ENCODE data around the gene DNAAF2. TPM values are rescaled to one million over a fixed set of nuclear protein-coding genes. Genes with fewer than 3 reads are reported as not detected.

DNAAF2 gene
- polyA plus RNA-seq, 1 of the 3 experiments (the other 2 are of a cell fraction): 8.9 TPM

DNA sequence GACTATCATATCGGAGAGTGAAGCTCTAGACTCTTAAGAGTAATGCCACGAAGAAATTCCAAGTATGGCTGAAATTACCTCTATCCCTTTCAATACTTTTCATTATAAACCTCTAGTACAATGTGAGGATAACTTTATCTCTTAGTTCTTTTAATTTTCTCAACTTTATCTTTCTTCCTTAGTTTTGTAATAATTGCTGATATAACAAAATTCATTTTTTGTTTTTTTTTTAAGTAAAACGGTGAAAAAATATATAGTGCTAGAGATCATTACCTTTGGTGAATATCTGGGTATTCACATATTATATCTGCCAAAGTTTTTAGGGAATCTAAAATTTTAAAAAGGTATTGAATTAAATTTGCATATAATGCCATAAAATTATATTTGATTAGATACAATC lies 19.5 kb upstream of the DNAAF2 start:
- Histone ChIP-seq H3K9me3 (no peaks in the 10 kb centered on the region), H4K20me1 (ENCODE audit: insufficient read depth) (no peaks in the 10 kb centered on the region), H3K27me3 (ENCODE audit: insufficient read depth) (no peaks in the 10 kb centered on the region), H3K4me1 (ENCODE audit: control insufficient read depth in 1 of 2, insufficient read depth in 2 of 2, low read depth in 1 of 2, low read length in 1 of 2) (no peaks in the 10 kb centered on the region), H3K79me2 (ENCODE audit: insufficient read depth) (peaks cover 2% of the 10 kb centered on the region; the same call in 1 of the 2 replicates), H3K9ac (no peak overlapping the region), H3K4me2 (no peak overlapping the region), H3K4me3 (ENCODE audit: low read depth in 2 of 2, low read length in 1 of 2) (no peak overlapping the region), H3K9me2 (no peaks in the 10 kb centered on the region), H2AFZ (ENCODE audit: low read depth) (no peak overlapping the region), H3F3A (replicated peaks; ENCODE audit: insufficient read depth) (peaks cover 4% of the 10 kb centered on the region), H3K36me3 (replicated peaks in 1 of 2; ENCODE audit: control insufficient read depth in 1 of 2, insufficient read depth in 2 of 2, low read length in 1 of 2) (peaks cover 10 to 13% of the 10 kb centered on the region in 2 experiments), H3K27ac (ENCODE audit: low read depth in 2 of 2, low read length in 1 of 2) (no peak overlapping the region)
- WGBS (ENCODE audit: low lambda C conversion rate): 96% methylated on average over 3 of the region's 3 CpGs
- POLR2A ChIA-PET: no interaction called here
- no peak for TF ChIP-seq RXRA (IDR thresholded peaks at IDR 0.05; ENCODE audit: borderline replicate concordance, low read depth)
- TF ChIP-seq NFIC (IDR thresholded peaks at IDR 0.05; ENCODE audit: borderline replicate concordance): no peak
- no peak for TF ChIP-seq IRF3 (IDR thresholded peaks at IDR 0.05; ENCODE audit: low read depth, low read length)
- TF ChIP-seq JUND (IDR thresholded peaks at IDR 0.05): no peak
- TF ChIP-seq, protein P1, sequence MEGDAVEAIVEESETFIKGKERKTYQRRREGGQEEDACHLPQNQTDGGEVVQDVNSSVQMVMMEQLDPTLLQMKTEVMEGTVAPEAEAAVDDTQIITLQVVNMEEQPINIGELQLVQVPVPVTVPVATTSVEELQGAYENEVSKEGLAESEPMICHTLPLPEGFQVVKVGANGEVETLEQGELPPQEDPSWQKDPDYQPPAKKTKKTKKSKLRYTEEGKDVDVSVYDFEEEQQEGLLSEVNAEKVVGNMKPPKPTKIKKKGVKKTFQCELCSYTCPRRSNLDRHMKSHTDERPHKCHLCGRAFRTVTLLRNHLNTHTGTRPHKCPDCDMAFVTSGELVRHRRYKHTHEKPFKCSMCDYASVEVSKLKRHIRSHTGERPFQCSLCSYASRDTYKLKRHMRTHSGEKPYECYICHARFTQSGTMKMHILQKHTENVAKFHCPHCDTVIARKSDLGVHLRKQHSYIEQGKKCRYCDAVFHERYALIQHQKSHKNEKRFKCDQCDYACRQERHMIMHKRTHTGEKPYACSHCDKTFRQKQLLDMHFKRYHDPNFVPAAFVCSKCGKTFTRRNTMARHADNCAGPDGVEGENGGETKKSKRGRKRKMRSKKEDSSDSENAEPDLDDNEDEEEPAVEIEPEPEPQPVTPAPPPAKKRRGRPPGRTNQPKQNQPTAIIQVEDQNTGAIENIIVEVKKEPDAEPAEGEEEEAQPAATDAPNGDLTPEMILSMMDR (IDR thresholded peaks at IDR 0.05): no peak
- TF ChIP-seq FOSL2 (IDR thresholded peaks at IDR 0.05; ENCODE audit: borderline replicate concordance, low read depth): no peak
- no peak for TF ChIP-seq NRF1 (IDR thresholded peaks at IDR 0.05; ENCODE audit: low read depth, low read length)
- no peak for TF ChIP-seq SMC3 (IDR thresholded peaks at IDR 0.05; ENCODE audit: low read depth, low read length)
- CTCF ChIA-PET: interaction anchor here (0.6 to 1.2 kb wide), 2 partner anchors 12 to 67 kb away, joined by 3 read pairs; no protein-coding TSS in a partner anchor
- DNase-seq: no peak

- CTCF ChIA-PET: no interaction called here
- H3K9me2 ChIP-seq: no peaks in the 10 kb centered on the region
- H3K27me3 ChIP-seq (ENCODE audit: insufficient read depth): no peaks in the 10 kb centered on the region
- H3F3A ChIP-seq (replicated peaks; ENCODE audit: insufficient read depth): peaks cover 4% of the 10 kb centered on the region
- peaks cover 9% of the 10 kb centered on the region; the same call in 1 of the 2 replicates for H3K79me2 ChIP-seq (ENCODE audit: insufficient read depth)
- H3K4me2 ChIP-seq: no peak overlapping the region
- no peak overlapping the region for H2AFZ ChIP-seq (ENCODE audit: low read depth)
- no peak overlapping the region for H3K4me3 ChIP-seq (ENCODE audit: low read depth in 2 of 2, low read length in 1 of 2)
- H3K9ac ChIP-seq: no peak overlapping the region
- TF ChIP-seq TAF1 (IDR thresholded peaks at IDR 0.05; ENCODE audit: borderline replicate concordance, low read depth, low read length) (no peak), USF2 (IDR thresholded peaks at IDR 0.05; ENCODE audit: borderline replicate concordance, low read depth, low read length) (no peak), FOSL2 (IDR thresholded peaks at IDR 0.05; ENCODE audit: borderline replicate concordance, low read depth) (no peak), REST (IDR thresholded peaks at IDR 0.05; ENCODE audit: low read depth, low read length) (no peak), GABPA (IDR thresholded peaks at IDR 0.05; ENCODE audit: low read depth) (no peak), SIN3A (IDR thresholded peaks at IDR 0.05; ENCODE audit: borderline replicate concordance, low read depth, low read length) (no peak), MAX (IDR thresholded peaks at IDR 0.05; ENCODE audit: low read depth) (no peak), NRF1 (IDR thresholded peaks at IDR 0.05; ENCODE audit: low read depth, low read length) (no peak), EP300 (IDR thresholded peaks at IDR 0.05; ENCODE audit: borderline replicate concordance in 1 of 2, low read depth in 1 of 2, low read length in 1 of 2) (no peak)
- TF ChIP-seq, protein P1 (IDR thresholded peaks at IDR 0.05): no peak
- H3K9me3 ChIP-seq: no peaks in the 10 kb centered on the region
- WGBS (ENCODE audit: low lambda C conversion rate): 95% methylated on average over 6 of the region's 6 CpGs
- no peaks in the 10 kb centered on the region for H3K4me1 ChIP-seq (ENCODE audit: control insufficient read depth in 1 of 2, insufficient read depth in 2 of 2, low read depth in 1 of 2, low read length in 1 of 2)
- no peak overlapping the region for H3K27ac ChIP-seq (ENCODE audit: low read depth in 2 of 2, low read length in 1 of 2)
- no peak for DNase-seq
- no peaks in the 10 kb centered on the region for H4K20me1 ChIP-seq (ENCODE audit: insufficient read depth)
- peaks cover 10 to 14% of the 10 kb centered on the region in 2 experiments for H3K36me3 ChIP-seq (replicated peaks in 1 of 2; ENCODE audit: control insufficient read depth in 1 of 2, insufficient read depth in 2 of 2, low read length in 1 of 2)
- POLR2A ChIA-PET: no interaction called here
Measured at GRCh38 chr14:49653508-49653907, 18.5 kb upstream of the DNAAF2 start.
